ENCODE data around the gene CNNM4. TPM values are rescaled to one million over a fixed set of nuclear protein-coding genes. Genes with fewer than 3 reads are reported as not detected.

CNNM4 gene
- total RNA-seq, 1 donor from 2014 or later = 15.5 TPM

GRCh38 chr2:96762529-96763311, 2.0 kb downstream of the CNNM4 start:
- H3K36me3 ChIP-seq = no peaks in the 10 kb centered on the region
- H3K4me1 ChIP-seq = peaks cover 37% of the 10 kb centered on the region

GRCh38 chr2:96763511-96764252, 3.0 kb downstream of the CNNM4 start:
- Mint-ChIP-seq H3K9me3 (no peaks in the 10 kb centered on the region), H3K27me3 (ENCODE audit: insufficient read depth, low read depth) (peaks cover 10% of the 10 kb centered on the region), H3K4me3 (peak overlapping the region; percentile 84), H3K4me1 (peaks cover 51% of the 10 kb centered on the region), H3K27ac (peak overlapping the region; percentile 81), H3K36me3 (peaks cover 3% of the 10 kb centered on the region)
- peak overlapping the region; percentile 23 for H3K27ac ChIP-seq
- peaks cover 36% of the 10 kb centered on the region for H3K4me1 ChIP-seq
- DNase-seq (ENCODE audit: low spot score) = peak; percentile 46
- peaks cover 50% of the 10 kb centered on the region for H3F3A ChIP-seq (ENCODE audit: low read depth)
- peaks cover 51% of the 10 kb centered on the region for H3K79me2 ChIP-seq (ENCODE audit: low read depth)
- no peaks in the 10 kb centered on the region for H3K36me3 ChIP-seq
- peak overlapping the region; percentile 69 for H3K4me3 ChIP-seq
- H4K20me1 ChIP-seq (ENCODE audit: low read depth) = peaks cover 33% of the 10 kb centered on the region
- no peak overlapping the region for H3K9ac ChIP-seq
- no peaks in the 10 kb centered on the region for H3K27me3 ChIP-seq
- H3K9me3 ChIP-seq (ENCODE audit: low read depth) = no peaks in the 10 kb centered on the region
- H2AFZ ChIP-seq (replicated peaks) = no peak overlapping the region
- peak overlapping the region; percentile 83 for H3K4me2 ChIP-seq
- TF ChIP-seq CTCF (IDR thresholded peaks at IDR 0.05) = peak; percentile 47
- TF ChIP-seq EZH2 (IDR thresholded peaks at IDR 0.05) = no peak

More at GRCh38 chr2:96762529-96763311, 2.0 kb downstream of the CNNM4 start:
- H3K27me3 Mint-ChIP-seq (ENCODE audit: insufficient read depth, low read depth) = peaks cover 6% of the 10 kb centered on the region
- peaks cover 28% of the 10 kb centered on the region for H4K20me1 ChIP-seq (ENCODE audit: low read depth)
- H3F3A ChIP-seq (ENCODE audit: low read depth) = peaks cover 50% of the 10 kb centered on the region
- H3K4me2 ChIP-seq = peak overlapping the region; percentile 83
- peaks cover 48% of the 10 kb centered on the region for H3K4me1 Mint-ChIP-seq
- no peak for TF ChIP-seq EZH2 (IDR thresholded peaks at IDR 0.05)
- peak; percentile 9 for TF ChIP-seq CTCF (IDR thresholded peaks at IDR 0.05)
- no peaks in the 10 kb centered on the region for H3K9me3 Mint-ChIP-seq
- H2AFZ ChIP-seq (replicated peaks) = no peak overlapping the region
- H3K4me3 Mint-ChIP-seq = peak overlapping the region; percentile 84
- no peaks in the 10 kb centered on the region for H3K36me3 Mint-ChIP-seq
- DNase-seq (ENCODE audit: low spot score) = peak; percentile 90
- H3K27me3 ChIP-seq = no peaks in the 10 kb centered on the region
- H3K9me3 ChIP-seq (ENCODE audit: low read depth) = no peaks in the 10 kb centered on the region
- peak overlapping the region; percentile 17 for H3K27ac ChIP-seq
- peak overlapping the region; percentile 23 for H3K27ac Mint-ChIP-seq
- no peak overlapping the region for H3K9ac ChIP-seq
- peaks cover 51% of the 10 kb centered on the region for H3K79me2 ChIP-seq (ENCODE audit: low read depth)
- H3K4me3 ChIP-seq = peak overlapping the region; percentile 69

- Histone ChIP-seq H3K4me1 (peaks cover 30% of the 10 kb centered on the region), H3F3A (ENCODE audit: low read depth) (peaks cover 47% of the 10 kb centered on the region), H4K20me1 (ENCODE audit: low read depth) (peaks cover 34% of the 10 kb centered on the region), H3K79me2 (ENCODE audit: low read depth) (peaks cover 51% of the 10 kb centered on the region), H3K4me3 (peak overlapping the region; percentile 69), H3K27me3 (no peaks in the 10 kb centered on the region), H3K9me3 (ENCODE audit: low read depth) (no peaks in the 10 kb centered on the region), H3K4me2 (peak overlapping the region; percentile 83), H2AFZ (replicated peaks) (no peak overlapping the region), H3K27ac (peak overlapping the region; percentile 23), H3K9ac (no peak overlapping the region), H3K36me3 (no peaks in the 10 kb centered on the region)
- Mint-ChIP-seq H3K27me3 (ENCODE audit: insufficient read depth, low read depth) (peaks cover 11% of the 10 kb centered on the region), H3K27ac (no peak overlapping the region), H3K9me3 (no peaks in the 10 kb centered on the region), H3K4me3 (peak overlapping the region; percentile 78), H3K36me3 (peaks cover 3% of the 10 kb centered on the region), H3K4me1 (peaks cover 47% of the 10 kb centered on the region)
- DNase-seq (ENCODE audit: low spot score) = peak; percentile 42
- TF ChIP-seq CTCF (IDR thresholded peaks at IDR 0.05) (no peak), EZH2 (IDR thresholded peaks at IDR 0.05) (no peak), EZH2phosphoT487 (IDR thresholded peaks at IDR 0.05) (no peak)
Measured at GRCh38 chr2:96764253-96764637, 3.5 kb downstream of the CNNM4 start.
